RWPE1 (cell line): ENCODE measurements around the gene AUTS2.

Source experiments
- CTCF ChIA-PET: fragments of 350-600 bp; sonication (Branson Sonifier 250); formaldehyde crosslinking; extraction: SDS; loops from one replicate; lab custom pipeline; 2021; lab: Yijun Ruan, JAX
- POLR2A ChIA-PET: fragments of 400-600 bp; formaldehyde crosslinking; extraction: SDS; loops from one replicate; lab custom pipeline; 2020; ENCODE audit warnings: antibody characterized with exemption; ENCODE audit not compliant: low non-redundant PET; lab: Yijun Ruan, JAX
- DNase-seq: peaks from one replicate; pipeline ENCODE4 v3.0.0; 2012; ENCODE audit warnings: low spot score
- H3K27ac ChIP-seq: fragments of 450-650 bp; 2 replicates; pipeline ENCODE4 v1.5.1; 2017
- TF ChIP-seq, protein P1 (sequence below): fragments of 450-650 bp; conservative IDR thresholded peaks from 2 replicates; pipeline ENCODE4 v1.5.1; 2017; ENCODE audit warnings: low read depth, mild to moderate bottlenecking

AUTS2 gene

DNA sequence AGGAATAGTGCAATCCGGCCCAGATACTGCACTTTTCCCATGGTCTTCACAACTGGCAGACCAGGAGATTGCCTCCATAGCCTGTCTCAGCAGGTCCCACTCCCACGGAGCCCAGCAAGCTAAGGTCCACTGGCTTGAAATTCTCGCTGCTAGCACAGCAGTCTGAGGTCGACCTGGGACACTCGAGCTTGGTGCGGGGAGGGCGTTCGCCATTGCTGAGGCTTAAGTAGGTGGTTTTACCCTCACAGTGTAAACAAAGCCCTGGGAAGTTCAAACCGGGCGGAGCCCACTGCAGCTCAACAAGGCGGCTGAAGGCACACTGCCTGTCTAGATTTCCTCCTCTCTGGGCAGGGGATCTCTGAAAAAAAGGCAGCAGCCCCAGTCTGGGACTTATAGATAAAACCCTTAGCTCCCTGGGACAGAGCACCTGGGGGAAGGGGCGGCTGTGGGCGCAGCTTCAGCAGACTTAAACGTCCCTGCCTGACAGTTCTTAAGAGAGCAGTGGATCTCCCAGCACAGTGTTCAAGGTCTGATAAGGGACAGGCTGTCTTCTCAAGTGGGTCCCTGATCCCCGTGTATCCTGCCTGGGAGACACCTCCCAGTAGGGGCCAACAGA lies 1240.1 kb downstream of the AUTS2 start:
- no peak overlapping the region for H3K27ac ChIP-seq
- ChIA-PET POLR2A (no interaction called here), CTCF (interaction anchor here (0.6 kb wide), 1 partner anchor 100 kb away, joined by 3 read pairs; no protein-coding TSS in a partner anchor)
- no peak for DNase-seq
- TF ChIP-seq, protein P1, sequence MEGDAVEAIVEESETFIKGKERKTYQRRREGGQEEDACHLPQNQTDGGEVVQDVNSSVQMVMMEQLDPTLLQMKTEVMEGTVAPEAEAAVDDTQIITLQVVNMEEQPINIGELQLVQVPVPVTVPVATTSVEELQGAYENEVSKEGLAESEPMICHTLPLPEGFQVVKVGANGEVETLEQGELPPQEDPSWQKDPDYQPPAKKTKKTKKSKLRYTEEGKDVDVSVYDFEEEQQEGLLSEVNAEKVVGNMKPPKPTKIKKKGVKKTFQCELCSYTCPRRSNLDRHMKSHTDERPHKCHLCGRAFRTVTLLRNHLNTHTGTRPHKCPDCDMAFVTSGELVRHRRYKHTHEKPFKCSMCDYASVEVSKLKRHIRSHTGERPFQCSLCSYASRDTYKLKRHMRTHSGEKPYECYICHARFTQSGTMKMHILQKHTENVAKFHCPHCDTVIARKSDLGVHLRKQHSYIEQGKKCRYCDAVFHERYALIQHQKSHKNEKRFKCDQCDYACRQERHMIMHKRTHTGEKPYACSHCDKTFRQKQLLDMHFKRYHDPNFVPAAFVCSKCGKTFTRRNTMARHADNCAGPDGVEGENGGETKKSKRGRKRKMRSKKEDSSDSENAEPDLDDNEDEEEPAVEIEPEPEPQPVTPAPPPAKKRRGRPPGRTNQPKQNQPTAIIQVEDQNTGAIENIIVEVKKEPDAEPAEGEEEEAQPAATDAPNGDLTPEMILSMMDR = no peak
